Measurements from ENCODE around the gene RAD50. TPM values are rescaled to one million over a fixed set of nuclear protein-coding genes. Genes with fewer than 3 reads are reported as not detected.
"Not testable (repeated sequence)": the region's sequence is repeated elsewhere in the genome, so short reads cannot be mapped to it uniquely, and the experiment has no call there.

The RAD50 gene
- total RNA-seq, 2 donors from 2014 or later = 28.4 to 32.7 TPM

GRCh38 chr5:132547269-132547668 is 9.5 kb upstream of the RAD50 start:
- no peak overlapping the region for H3K27ac ChIP-seq
- ATAC-seq (ENCODE audit: insufficient number of reproducible peaks, low FRiP score, low read depth) = no peak
- no peaks in the 10 kb centered on the region for H3K9me3 ChIP-seq

GRCh38 chr5:132548834-132549233 is 7.9 kb upstream of the RAD50 start:
- H3K36me3 ChIP-seq; H3K4me3 ChIP-seq; H3K4me1 ChIP-seq (ENCODE audit: control insufficient read depth in 1 of 2, low read depth in 2 of 2); H3K9me3 ChIP-seq; H3K27me3 ChIP-seq (replicated peaks; ENCODE audit: insufficient read depth); DNase-seq (ENCODE audit: low spot score); H3K27ac ChIP-seq; ATAC-seq (ENCODE audit: insufficient number of reproducible peaks, low FRiP score, low read depth): not testable (repeated sequence)

More at GRCh38 chr5:132547269-132547668, 9.5 kb upstream of the RAD50 start:
- H3K4me1 ChIP-seq (ENCODE audit: control insufficient read depth in 1 of 2, low read depth in 2 of 2) = no peaks in the 10 kb centered on the region
- H3K27me3 ChIP-seq (replicated peaks; ENCODE audit: insufficient read depth) = no peaks in the 10 kb centered on the region
- no peaks in the 10 kb centered on the region for H3K36me3 ChIP-seq
- no peak overlapping the region for H3K4me3 ChIP-seq
- TF ChIP-seq CTCF (IDR thresholded peaks at IDR 0.05) = no peak
- no peak for DNase-seq (ENCODE audit: low spot score)

- Histone ChIP-seq H3K4me1 (ENCODE audit: control insufficient read depth in 1 of 2, low read depth in 2 of 2) (no peaks in the 10 kb centered on the region), H3K9me3 (no peaks in the 10 kb centered on the region), H3K36me3 (no peaks in the 10 kb centered on the region), H3K4me3 (no peak overlapping the region), H3K27ac (no peak overlapping the region), H3K27me3 (replicated peaks; ENCODE audit: insufficient read depth) (no peaks in the 10 kb centered on the region)
- no peak for TF ChIP-seq CTCF (IDR thresholded peaks at IDR 0.05)
- ATAC-seq (ENCODE audit: insufficient number of reproducible peaks, low FRiP score, low read depth) (no peak), DNase-seq (ENCODE audit: low spot score) (no peak)
These were observed 7.2 kb upstream of the RAD50 start for GRCh38 chr5:132549576-132549975.

GRCh38 chr5:132556153-132556762 is 519 bp upstream of the RAD50 start:
- Histone ChIP-seq H3K27ac (peak overlapping the region; percentile 76 to 81), H3K4me3 (peak overlapping the region; percentile 86), H3K36me3 (no peaks in the 10 kb centered on the region), H3K4me1 (ENCODE audit: control insufficient read depth in 1 of 2, low read depth in 2 of 2) (peaks cover 12 to 14% of the 10 kb centered on the region in 2 donors), H3K9me3 (no peaks in the 10 kb centered on the region), H3K27me3 (replicated peaks; ENCODE audit: insufficient read depth) (no peaks in the 10 kb centered on the region)
- no peak for TF ChIP-seq CTCF (IDR thresholded peaks at IDR 0.05)
- ATAC-seq (ENCODE audit: insufficient number of reproducible peaks, low FRiP score, low read depth) (peak; percentile 17), DNase-seq (ENCODE audit: low spot score) (no peak)

GRCh38 chr5:132557478-132558172 is 848 bp downstream of the RAD50 start:
- no peak for DNase-seq (ENCODE audit: low spot score)
- H3K27me3 ChIP-seq (replicated peaks; ENCODE audit: insufficient read depth) = no peaks in the 10 kb centered on the region
- no peak for TF ChIP-seq CTCF (IDR thresholded peaks at IDR 0.05)
- H3K36me3 ChIP-seq = no peaks in the 10 kb centered on the region
- peak overlapping the region; percentile 86 for H3K4me3 ChIP-seq
- H3K4me1 ChIP-seq (ENCODE audit: control insufficient read depth in 1 of 2, low read depth in 2 of 2) = peaks cover 12 to 14% of the 10 kb centered on the region in 2 donors
- ATAC-seq (ENCODE audit: insufficient number of reproducible peaks, low FRiP score, low read depth) = no peak
- peak overlapping the region; percentile 76 to 81 for H3K27ac ChIP-seq
- H3K9me3 ChIP-seq = no peaks in the 10 kb centered on the region
